ENCODE data around the gene EXTL2.

- TF ChIP-seq REST (IDR thresholded peaks at IDR 0.05; ENCODE audit: unreplicated experiment): no peak
- no peak for TF ChIP-seq POLR2AphosphoS5 (IDR thresholded peaks at IDR 0.05; ENCODE audit: low read depth)
- no peak for TF ChIP-seq EZH2 (IDR thresholded peaks at IDR 0.05; ENCODE audit: low read depth, unreplicated experiment)
- TF ChIP-seq ZNF331 (CRISPR knock-in tag; IDR thresholded peaks at IDR 0.05; ENCODE audit: low read depth): no peak
- TF ChIP-seq CTCF (conservative IDR thresholded peaks at IDR 0.05; ENCODE audit: low read depth in 2 of 2): no peak
Observed at GRCh38 chr1:100861379-100861778, 33.3 kb downstream of the EXTL2 start.
